Keratinocyte (primary cell): ENCODE results near the gene MICALL2. TPM values are rescaled to one million over a fixed set of nuclear protein-coding genes. Genes with fewer than 3 reads are reported as not detected.

Experiments used
- DNase-seq: peaks from one replicate; pipeline ENCODE4 v3.0.0-alpha.2; 2011; ENCODE audit warnings: low read depth, missing footprints, low spot score
- FAIRE-seq: peaks from 2 replicates; lab custom pipeline; 2011; peaks lifted over from hg19 to GRCh38; lab: Jason Lieb, UNC
- H2AFZ ChIP-seq: 2 replicates; pipeline ENCODE4 v1.6.0; 2012; ENCODE audit warnings: low read length, control low read depth, inconsistent platforms; ENCODE audit not compliant: control insufficient read depth
- H3K27ac ChIP-seq: 2 replicates; pipeline ENCODE4 v1.5.1; 2011; ENCODE audit warnings: low read length; ENCODE audit not compliant: control insufficient read depth, insufficient read depth
- H3K27me3 ChIP-seq: 3 replicates; pipeline ENCODE4 v1.6.0; 2011; ENCODE audit warnings: low read length; ENCODE audit not compliant: control insufficient read depth, insufficient read depth; ENCODE audit errors: extremely low read depth
- H3K36me3 ChIP-seq, 2 experiments: 2 replicates in 1 of 2; 3 replicates in 1 of 2; pipeline ENCODE4 v1.5.1; 2011; ENCODE audit warnings: low read length in 2 of 2, mild to moderate bottlenecking in 1 of 2; ENCODE audit not compliant: control insufficient read depth in 2 of 2, insufficient read depth in 2 of 2; ENCODE audit errors: extremely low read depth in 1 of 2
- H3K4me1 ChIP-seq: 3 replicates; pipeline ENCODE4 v1.5.1; 2011; ENCODE audit warnings: low read length; ENCODE audit not compliant: control insufficient read depth, insufficient read depth; ENCODE audit errors: extremely low read depth
- H3K4me2 ChIP-seq: 3 replicates; pipeline ENCODE4 v1.6.0; 2011; ENCODE audit warnings: low read depth, low read length; ENCODE audit not compliant: control insufficient read depth, insufficient read depth; ENCODE audit errors: extremely low read depth
- H3K4me3 ChIP-seq, 3 experiments: fragments of 200-600 bp in 1 of 3; sonication (generic) in 1 of 3; 2 replicates in 2 of 3; 3 replicates in 1 of 3; pipeline ENCODE4 v1.5.1; 2011 to 2016; ENCODE audit warnings: low read length in 3 of 3, mild to moderate bottlenecking in 3 of 3, control low read depth in 2 of 3, inconsistent platforms in 1 of 3, low read depth in 1 of 3, mixed read lengths in 1 of 3, mixed run types in 1 of 3, moderate library complexity in 1 of 3; ENCODE audit not compliant: control insufficient read depth in 2 of 3, insufficient read depth in 2 of 3; ENCODE audit errors: extremely low read depth in 1 of 3
- H3K79me2 ChIP-seq: 2 replicates; pipeline ENCODE4 v1.6.0; 2012; ENCODE audit warnings: low read length; ENCODE audit not compliant: control insufficient read depth, insufficient read depth
- H3K9ac ChIP-seq: 3 replicates; pipeline ENCODE4 v1.6.0; 2011; ENCODE audit warnings: low read length; ENCODE audit not compliant: control insufficient read depth, insufficient read depth; ENCODE audit errors: extremely low read depth
- H3K9me1 ChIP-seq: 3 replicates; pipeline ENCODE4 v1.6.0; 2011; ENCODE audit warnings: low read length; ENCODE audit not compliant: control insufficient read depth, insufficient read depth; ENCODE audit errors: extremely low read depth
- H3K9me3 ChIP-seq: 2 replicates; pipeline ENCODE4 v1.5.1; 2012; ENCODE audit warnings: low read depth, low read length; ENCODE audit not compliant: control insufficient read depth
- H4K20me1 ChIP-seq: 3 replicates; pipeline ENCODE4 v1.6.0; 2011; ENCODE audit warnings: low read length; ENCODE audit not compliant: control insufficient read depth, insufficient read depth; ENCODE audit errors: extremely low read depth
- CTCF ChIP-seq, 3 experiments: IDR thresholded peaks in 1 of 3; conservative IDR thresholded peaks in 1 of 3; optimal IDR thresholded peaks in 1 of 3; 2 replicates in 2 of 3; 3 replicates in 1 of 3; pipeline versions ENCODE3 to v1.5.1; 2011; ENCODE audit warnings: low read length in 3 of 3, mild to moderate bottlenecking in 3 of 3, moderate library complexity in 2 of 3, control low read depth in 1 of 3, inconsistent platforms in 1 of 3; ENCODE audit not compliant: insufficient read depth in 2 of 3; ENCODE audit errors: extremely low read depth in 1 of 3
- EZH2 ChIP-seq: IDR thresholded peaks from one replicate; pipeline ENCODE4 v1.6.1; 2012; ENCODE audit warnings: inconsistent platforms, mild to moderate bottlenecking, low read length, moderate library complexity
- dilution Hi-C: fragments of 300-500 bp; cut with MboI; formaldehyde crosslinking; loops from one replicate; pipeline ENCODE4 v1.7.0; 2020; ENCODE audit warnings: low sequenced_read_pairs; ENCODE audit not compliant: extremely low pct_ligation_motif_present
- polyA plus RNA-seq, 5 experiments: library from polyadenylated mRNA; depleted of rRNA in 3 of 5; stranded (reverse) in 3 of 5; stranded (forward) in 1 of 5; unstranded in 1 of 5; fragments of >200 nt; gene quantifications; 1 replicate in 1 of 5; 2 replicates in 3 of 5; 3 replicates in 1 of 5; pipeline versions ENCODE4 v1.2.1 to v1.2.3, GENCODE V29; 2011 to 2012; ENCODE audit warnings: missing spikeins in 2 of 5, low read depth in 1 of 5, low replicate concordance in 1 of 5

Gene MICALL2
- polyA plus RNA-seq, 1 donor (not counting 4 experiments of a cell fraction or from before 2014, with no cell fraction given) = 10.4 TPM

GRCh38 chr7:1493129-1493528 lies 33.9 kb upstream of the MICALL2 start:
- no peaks in the 10 kb centered on the region for H3K27me3 ChIP-seq
- dilution Hi-C loops = no loop called here
- no peak overlapping the region for H3K27ac ChIP-seq
- H3K9me3 ChIP-seq = no peaks in the 10 kb centered on the region
- H3K36me3 ChIP-seq = peaks cover 34 to 38% of the 10 kb centered on the region in 2 experiments
- FAIRE-seq (no peak), DNase-seq (no peak)
- no peak overlapping the region for H2AFZ ChIP-seq
- TF ChIP-seq EZH2 (no peak), CTCF (optimal IDR thresholded peaks at IDR 0.05 in 1 of 3, IDR thresholded peaks at IDR 0.05 in 1 of 3, conservative IDR thresholded peaks at IDR 0.05 in 1 of 3; ENCODE audit: extremely low read depth in 1 of 3, insufficient read depth in 2 of 3, low read length in 3 of 3) (no peak)
- no peak overlapping the region for H3K9ac ChIP-seq
- no peaks in the 10 kb centered on the region for H3K4me1 ChIP-seq
- no peak overlapping the region for H3K4me3 ChIP-seq
- H3K9me1 ChIP-seq = no peaks in the 10 kb centered on the region
- no peaks in the 10 kb centered on the region for H3K79me2 ChIP-seq
- no peaks in the 10 kb centered on the region for H4K20me1 ChIP-seq
- H3K4me2 ChIP-seq = no peak overlapping the region

GRCh38 chr7:1492640-1493039 lies 33.4 kb upstream of the MICALL2 start:
- TF ChIP-seq CTCF (optimal IDR thresholded peaks at IDR 0.05 in 1 of 3, IDR thresholded peaks at IDR 0.05 in 1 of 3, conservative IDR thresholded peaks at IDR 0.05 in 1 of 3; ENCODE audit: extremely low read depth in 1 of 3, insufficient read depth in 2 of 3, low read length in 3 of 3) = no peak
- TF ChIP-seq EZH2 = no peak
- Histone ChIP-seq H3K9me1 (no peaks in the 10 kb centered on the region), H3K9ac (no peak overlapping the region), H3K36me3 (peaks cover 33 to 36% of the 10 kb centered on the region in 2 experiments), H3K4me1 (no peaks in the 10 kb centered on the region), H3K27ac (no peak overlapping the region), H4K20me1 (no peaks in the 10 kb centered on the region), H3K4me2 (no peak overlapping the region), H2AFZ (no peak overlapping the region), H3K9me3 (no peaks in the 10 kb centered on the region), H3K79me2 (no peaks in the 10 kb centered on the region), H3K27me3 (no peaks in the 10 kb centered on the region), H3K4me3 (no peak overlapping the region)
- FAIRE-seq (no peak), DNase-seq (no peak)
- dilution Hi-C loops = no loop called here
